Naive B cell (primary cell): ENCODE results near the gene MFAP5. TPM values are rescaled to one million over a fixed set of nuclear protein-coding genes. Genes with fewer than 3 reads are reported as not detected.

Experiments used
- ATAC-seq, 2 donors: fragments of 150-1000 bp; cut with Tn5 transposase; 2 replicates each; pipeline ENCODE4 v1.10.0; 2021; ENCODE audit warnings: low read depth in 2 of 2, mild to moderate bottlenecking in 2 of 2, moderate library complexity in 2 of 2
- DNase-seq: peaks from one replicate; pipeline ENCODE4 v3.0.0; 2022
- H3K27ac Mint-ChIP-seq, 6 donors: one replicate each; pipeline ENCODE4 v1.8.0; 2020 to 2022; ENCODE audit warnings: mild to moderate bottlenecking in 6 of 6, mixed read lengths in 6 of 6, moderate library complexity in 5 of 6, inconsistent platforms in 2 of 6
- H3K27me3 Mint-ChIP-seq, 3 donors: one replicate each; pipeline ENCODE4 v1.8.0; 2021 to 2022; ENCODE audit warnings: mixed read lengths in 3 of 3, mild to moderate bottlenecking in 1 of 3
- H3K36me3 Mint-ChIP-seq, 2 donors: one replicate each; pipeline ENCODE4 v1.8.0; 2020 to 2022; ENCODE audit warnings: mixed read lengths in 2 of 2, inconsistent platforms in 1 of 2, mild to moderate bottlenecking in 1 of 2
- H3K4me1 Mint-ChIP-seq, 3 donors: one replicate each; pipeline ENCODE4 v1.8.0; 2020 to 2022; ENCODE audit warnings: mixed read lengths in 3 of 3, inconsistent platforms in 1 of 3, mild to moderate bottlenecking in 1 of 3, moderate library complexity in 1 of 3
- H3K4me3 Mint-ChIP-seq, 8 donors: one replicate each; pipeline ENCODE4 v1.8.0; 2020 to 2022; ENCODE audit warnings: mild to moderate bottlenecking in 8 of 8, mixed read lengths in 8 of 8, moderate library complexity in 8 of 8, inconsistent platforms in 2 of 8
- H3K9me3 Mint-ChIP-seq, 7 donors: one replicate each; pipeline ENCODE4 v1.8.0; 2020 to 2022; ENCODE audit warnings: mixed read lengths in 7 of 7, mild to moderate bottlenecking in 5 of 7, inconsistent platforms in 2 of 7, moderate library complexity in 1 of 7
- polyA plus RNA-seq, 6 donors: library from polyadenylated mRNA; unstranded; fragments of 300-500 nt; fragmentation: Illumina TruSeq; gene quantifications; one replicate each; pipeline ENCODE4 v1.2.3, GENCODE V29; 2021; ENCODE audit warnings: low read depth in 6 of 6

MFAP5 gene
- polyA plus RNA-seq, 6 donors from 2014 or later: not detected

GRCh38 chr12:8664228-8664913 is 1.7 kb upstream of the MFAP5 start:
- Mint-ChIP-seq H3K27ac (peak overlapping the region in 1 of 6 donors; percentile 40), H3K4me1 (peaks cover 5 to 8% (median 7%) of the 10 kb centered on the region in 3 donors), H3K9me3 (peaks cover 0 to 1% (median 0%) of the 10 kb centered on the region in 7 donors), H3K27me3 (peaks cover 0 to 8% (median 5%) of the 10 kb centered on the region in 3 donors), H3K4me3 (no peak overlapping the region), H3K36me3 (peaks cover 0 to 3% of the 10 kb centered on the region in 2 donors)
- ATAC-seq (no peak), DNase-seq (no peak)

- H3K36me3 Mint-ChIP-seq: no peaks in the 10 kb centered on the region
- no peak overlapping the region for H3K27ac Mint-ChIP-seq
- ATAC-seq: no peak
- H3K4me1 Mint-ChIP-seq: peaks cover 0 to 4% (median 0%) of the 10 kb centered on the region in 3 donors
- H3K9me3 Mint-ChIP-seq: no peaks in the 10 kb centered on the region
- DNase-seq: no peak
- peaks cover 0 to 8% (median 5%) of the 10 kb centered on the region in 3 donors for H3K27me3 Mint-ChIP-seq
- no peak overlapping the region for H3K4me3 Mint-ChIP-seq
These were observed 875 bp downstream of the MFAP5 start for GRCh38 chr12:8661751-8662150.

- no peak overlapping the region for H3K4me3 Mint-ChIP-seq
- H3K9me3 Mint-ChIP-seq: no peaks in the 10 kb centered on the region
- no peak overlapping the region for H3K27ac Mint-ChIP-seq
- DNase-seq: no peak
- no peak for ATAC-seq
- H3K4me1 Mint-ChIP-seq: peaks cover 0 to 4% (median 0%) of the 10 kb centered on the region in 3 donors
- no peaks in the 10 kb centered on the region for H3K36me3 Mint-ChIP-seq
- H3K27me3 Mint-ChIP-seq: peaks cover 0 to 8% (median 5%) of the 10 kb centered on the region in 3 donors
These were observed 1.6 kb downstream of the MFAP5 start for GRCh38 chr12:8661016-8661415.

GRCh38 chr12:8658346-8658745 is 4.3 kb downstream of the MFAP5 start:
- Mint-ChIP-seq H3K27ac (peak overlapping the region in 1 of 6 donors; percentile 48), H3K4me3 (no peak overlapping the region), H3K36me3 (no peaks in the 10 kb centered on the region), H3K4me1 (no peaks in the 10 kb centered on the region), H3K27me3 (peaks cover 0 to 8% (median 0%) of the 10 kb centered on the region in 3 donors), H3K9me3 (no peaks in the 10 kb centered on the region)
- DNase-seq (no peak), ATAC-seq (no peak)

GRCh38 chr12:8655421-8655820 is 7.2 kb downstream of the MFAP5 start:
- H3K36me3 Mint-ChIP-seq: no peaks in the 10 kb centered on the region
- H3K4me1 Mint-ChIP-seq: no peaks in the 10 kb centered on the region
- H3K9me3 Mint-ChIP-seq: no peaks in the 10 kb centered on the region
- H3K27ac Mint-ChIP-seq: peak overlapping the region in 1 of 6 donors; percentile 56
- ATAC-seq (no peak), DNase-seq (no peak)
- H3K27me3 Mint-ChIP-seq: peaks cover 0 to 9% (median 0%) of the 10 kb centered on the region in 3 donors
- H3K4me3 Mint-ChIP-seq: no peak overlapping the region

GRCh38 chr12:8648576-8649205 is 13.9 kb downstream of the MFAP5 start:
- ATAC-seq: no peak
- no peak for DNase-seq
- H3K9me3 Mint-ChIP-seq: no peaks in the 10 kb centered on the region
- H3K4me1 Mint-ChIP-seq: peaks cover 14 to 18% (median 16%) of the 10 kb centered on the region in 3 donors
- peaks cover 0 to 8% (median 5%) of the 10 kb centered on the region in 3 donors for H3K27me3 Mint-ChIP-seq
- H3K27ac Mint-ChIP-seq: no peak overlapping the region
- no peaks in the 10 kb centered on the region for H3K36me3 Mint-ChIP-seq
- no peak overlapping the region for H3K4me3 Mint-ChIP-seq

- Mint-ChIP-seq H3K4me3 (no peak overlapping the region), H3K4me1 (peaks cover 16 to 21% (median 17%) of the 10 kb centered on the region in 3 donors), H3K9me3 (no peaks in the 10 kb centered on the region), H3K27me3 (peaks cover 0 to 8% (median 5%) of the 10 kb centered on the region in 3 donors), H3K36me3 (no peaks in the 10 kb centered on the region), H3K27ac (no peak overlapping the region)
- no peak for ATAC-seq
- DNase-seq: no peak
These were observed 14.7 kb downstream of the MFAP5 start for GRCh38 chr12:8647968-8648367.

- peaks cover 0 to 4% (median 0%) of the 10 kb centered on the region in 3 donors for H3K27me3 Mint-ChIP-seq
- H3K4me1 Mint-ChIP-seq: peaks cover 16 to 21% (median 17%) of the 10 kb centered on the region in 3 donors
These were observed 18.0 kb downstream of the MFAP5 start for GRCh38 chr12:8644345-8645248.

GRCh38 chr12:8642775-8643174 is 19.9 kb downstream of the MFAP5 start:
- Mint-ChIP-seq H3K27me3 (peaks cover 0 to 4% (median 0%) of the 10 kb centered on the region in 3 donors), H3K4me3 (no peak overlapping the region), H3K4me1 (peaks cover 16 to 21% (median 17%) of the 10 kb centered on the region in 3 donors), H3K9me3 (no peaks in the 10 kb centered on the region), H3K27ac (no peak overlapping the region), H3K36me3 (no peaks in the 10 kb centered on the region)
- no peak for DNase-seq
- no peak for ATAC-seq

More at GRCh38 chr12:8644345-8645248, 18.0 kb downstream of the MFAP5 start:
- ATAC-seq (peak; percentile 45 to 63), DNase-seq (no peak)
- Mint-ChIP-seq H3K4me3 (peak overlapping the region in 5 of 8 donors; percentile 30 to 76 (median 62)), H3K36me3 (no peaks in the 10 kb centered on the region), H3K9me3 (no peaks in the 10 kb centered on the region), H3K27ac (peak overlapping the region; percentile 47 to 89 (median 76))

GRCh38 chr12:8639936-8640335 is 22.7 kb downstream of the MFAP5 start:
- Mint-ChIP-seq H3K27me3 (no peaks in the 10 kb centered on the region), H3K4me3 (no peak overlapping the region), H3K27ac (peak overlapping the region in 1 of 6 donors; percentile 8), H3K36me3 (no peaks in the 10 kb centered on the region), H3K4me1 (peaks cover 14% of the 10 kb centered on the region in 3 donors), H3K9me3 (no peaks in the 10 kb centered on the region)
- DNase-seq (no peak), ATAC-seq (no peak)

- Mint-ChIP-seq H3K9me3 (no peaks in the 10 kb centered on the region), H3K4me3 (no peak overlapping the region), H3K4me1 (peaks cover 4 to 6% (median 4%) of the 10 kb centered on the region in 3 donors), H3K36me3 (no peaks in the 10 kb centered on the region), H3K27me3 (no peaks in the 10 kb centered on the region), H3K27ac (no peak overlapping the region)
- DNase-seq (no peak), ATAC-seq (no peak)
These were observed 23.7 kb downstream of the MFAP5 start for GRCh38 chr12:8638951-8639350.

- no peaks in the 10 kb centered on the region for H3K27me3 Mint-ChIP-seq
- no peaks in the 10 kb centered on the region for H3K9me3 Mint-ChIP-seq
- H3K4me1 Mint-ChIP-seq: no peaks in the 10 kb centered on the region
These were observed 25.0 kb downstream of the MFAP5 start for GRCh38 chr12:8637666-8638065.

GRCh38 chr12:8637244-8637643 is 25.4 kb downstream of the MFAP5 start:
- Mint-ChIP-seq H3K9me3 (no peaks in the 10 kb centered on the region), H3K4me1 (no peaks in the 10 kb centered on the region), H3K36me3 (no peaks in the 10 kb centered on the region), H3K27me3 (no peaks in the 10 kb centered on the region), H3K4me3 (no peak overlapping the region), H3K27ac (no peak overlapping the region)
- DNase-seq (no peak), ATAC-seq (no peak)

More at GRCh38 chr12:8637666-8638065, 25.0 kb downstream of the MFAP5 start:
- DNase-seq: no peak
- Mint-ChIP-seq H3K36me3 (no peaks in the 10 kb centered on the region), H3K4me3 (no peak overlapping the region), H3K27ac (no peak overlapping the region)
- no peak for ATAC-seq
